Measurements from ENCODE around the gene SPIRE2. TPM values are rescaled to one million over a fixed set of nuclear protein-coding genes. Genes with fewer than 3 reads are reported as not detected.
"Not testable (repeated sequence)": the region's sequence is repeated elsewhere in the genome, so short reads cannot be mapped to it uniquely, and the experiment has no call there.

Gene SPIRE2
- total RNA-seq: 9.5 TPM
- long read RNA-seq, partial matches to known transcripts: 1 of 9 reads
- long read RNA-seq, other reads (novel, unspliced or antisense): 4 of 9 reads

GRCh38 chr16:89828199-89828869 is at the start of gene SPIRE2:
Gene SPIRE2 (plus strand): TSS chr16:89828475. CDS start chr16:89828551, 76 bp downstream.
- Histone ChIP-seq H3K4me3 (peak within 1 kb of the TSS; percentile 53), H3K36me3 (no peaks in the 10 kb centered on the region), H3K27ac (peak within 1 kb of the TSS; percentile 42), H3K27me3 (no peaks in the 10 kb centered on the region), H3K4me1 (peaks cover 17% of the 10 kb centered on the region), H3K9me3 (no peaks in the 10 kb centered on the region)
- intact Hi-C loops (cut with DNase I): no loop called here
- peak; percentile 88 for DNase-seq
- no peak for TF ChIP-seq CTCF (IDR thresholded peaks at IDR 0.05)
- ATAC-seq: peak; percentile 90

GRCh38 chr16:89779231-89779908 is 48.9 kb upstream of the SPIRE2 start:
- intact Hi-C loops (cut with DNase I): no loop called here
- DNase-seq: no peak

GRCh38 chr16:89779909-89780305 is 48.4 kb upstream of the SPIRE2 start:
- ATAC-seq: no peak
- Histone ChIP-seq H3K9me3 (no peaks in the 10 kb centered on the region), H3K27me3 (no peaks in the 10 kb centered on the region), H3K36me3 (no peaks in the 10 kb centered on the region), H3K4me3 (no peak overlapping the region), H3K27ac (no peak overlapping the region), H3K4me1 (no peaks in the 10 kb centered on the region)
- TF ChIP-seq CTCF (IDR thresholded peaks at IDR 0.05): no peak
- DNase-seq: no peak
- intact Hi-C loops (cut with DNase I): no loop called here

More at GRCh38 chr16:89779231-89779908, 48.9 kb upstream of the SPIRE2 start:
- H3K4me1 ChIP-seq: no peaks in the 10 kb centered on the region
- TF ChIP-seq CTCF (IDR thresholded peaks at IDR 0.05): no peak
- no peaks in the 10 kb centered on the region for H3K36me3 ChIP-seq
- ATAC-seq: no peak
- no peaks in the 10 kb centered on the region for H3K9me3 ChIP-seq
- H3K4me3 ChIP-seq: no peak overlapping the region
- no peak overlapping the region for H3K27ac ChIP-seq
- no peaks in the 10 kb centered on the region for H3K27me3 ChIP-seq

- DNase-seq: no peak
- no peaks in the 10 kb centered on the region for H3K9me3 ChIP-seq
- H3K4me3 ChIP-seq: no peak overlapping the region
- no peak for ATAC-seq
- H3K4me1 ChIP-seq: no peaks in the 10 kb centered on the region
- no peak for TF ChIP-seq CTCF (IDR thresholded peaks at IDR 0.05)
- no peak overlapping the region for H3K27ac ChIP-seq
- intact Hi-C loops (cut with DNase I): no loop called here
- H3K36me3 ChIP-seq: no peaks in the 10 kb centered on the region
- no peaks in the 10 kb centered on the region for H3K27me3 ChIP-seq
Observed at GRCh38 chr16:89782489-89782888, 45.8 kb upstream of the SPIRE2 start.

GRCh38 chr16:89783952-89784351 is 44.3 kb upstream of the SPIRE2 start:
- H3K4me1 ChIP-seq; H3K36me3 ChIP-seq; H3K27me3 ChIP-seq; H3K9me3 ChIP-seq; H3K4me3 ChIP-seq; DNase-seq; intact Hi-C loops (cut with DNase I); ATAC-seq; H3K27ac ChIP-seq: not testable (repeated sequence)

- no peak for TF ChIP-seq CTCF (IDR thresholded peaks at IDR 0.05)
- H3K36me3 ChIP-seq: no peaks in the 10 kb centered on the region
- H3K27ac ChIP-seq: no peak overlapping the region
- no peaks in the 10 kb centered on the region for H3K4me1 ChIP-seq
- intact Hi-C loops (cut with DNase I): no loop called here
- no peak for DNase-seq
- no peak for ATAC-seq
- H3K9me3 ChIP-seq: no peaks in the 10 kb centered on the region
- no peak overlapping the region for H3K4me3 ChIP-seq
- H3K27me3 ChIP-seq: no peaks in the 10 kb centered on the region
Observed at GRCh38 chr16:89784406-89784805, 43.9 kb upstream of the SPIRE2 start.
